ENCODE data around the gene KHDRBS1. TPM values are rescaled to one million over a fixed set of nuclear protein-coding genes. Genes with fewer than 3 reads are reported as not detected.

KHDRBS1 gene
- polyA plus RNA-seq, 3 donors, result 218 to 249 (median 237) TPM

Other genes with a start within 250 kb of the KHDRBS1 start
- 10 to 100 TPM; 13.5 to 18.2 (median 17.8) TPM for gene ADGRB2, start 249.5 kb upstream of the KHDRBS1 start, polyA plus RNA-seq (ENCODE audit: insufficient read length in 3 of 3)
- under 1 TPM; 0.14 to 0.84 (median 0.44) TPM for gene SPOCD1, start 197.8 kb upstream of the KHDRBS1 start, polyA plus RNA-seq (ENCODE audit: insufficient read length in 3 of 3)
- 100 to 1,000 TPM; 169 to 202 (median 195) TPM for gene PTP4A2, start 75.5 kb upstream of the KHDRBS1 start, polyA plus RNA-seq (ENCODE audit: insufficient read length in 3 of 3)
- 10 to 100 TPM; 20.4 to 24.0 (median 22.5) TPM for gene TMEM39B, start 59.1 kb downstream of the KHDRBS1 start, polyA plus RNA-seq (ENCODE audit: insufficient read length in 3 of 3)
- gene KPNA6, start 94.2 kb downstream of the KHDRBS1 start, polyA plus RNA-seq (ENCODE audit: insufficient read length in 3 of 3), result 10 to 100 TPM; 26.4 to 38.7 (median 38.0) TPM
- gene TXLNA, start 165.8 kb downstream of the KHDRBS1 start, polyA plus RNA-seq (ENCODE audit: insufficient read length in 3 of 3), result 10 to 100 TPM; 48.9 to 51.0 (median 49.2) TPM
- gene CCDC28B, start 186.7 kb downstream of the KHDRBS1 start, polyA plus RNA-seq (ENCODE audit: insufficient read length in 3 of 3), result 10 to 100 TPM; 26.7 to 29.5 (median 27.1) TPM
- 10 to 100 TPM in 1 of 3 donors, 1 to 10 TPM in 2; 6.6 to 11.4 (median 9.3) TPM for gene IQCC, start 191.8 kb downstream of the KHDRBS1 start, polyA plus RNA-seq (ENCODE audit: insufficient read length in 3 of 3)
- 1 to 10 TPM in 2 of 3 donors, under 1 TPM in 1; 0.60 to 2.2 (median 2.1) TPM for gene DCDC2B, start 195.2 kb downstream of the KHDRBS1 start, polyA plus RNA-seq (ENCODE audit: insufficient read length in 3 of 3)
- 10 to 100 TPM; 24.6 to 31.9 (median 28.2) TPM for gene TMEM234, start 208.5 kb downstream of the KHDRBS1 start, polyA plus RNA-seq (ENCODE audit: insufficient read length in 3 of 3)
- gene EIF3I, start 208.5 kb downstream of the KHDRBS1 start, polyA plus RNA-seq (ENCODE audit: insufficient read length in 3 of 3), result 100 to 1,000 TPM; 146 to 171 (median 152) TPM
- gene FAM167B, start 233.4 kb downstream of the KHDRBS1 start, polyA plus RNA-seq (ENCODE audit: insufficient read length in 3 of 3), result 10 to 100 TPM in 2 of 3 donors, 1 to 10 TPM in 1; 8.5 to 10.5 (median 10.3) TPM
- gene LCK, start 237.4 kb downstream of the KHDRBS1 start, polyA plus RNA-seq (ENCODE audit: insufficient read length in 3 of 3), result 1 to 10 TPM; 4.2 to 6.5 (median 5.0) TPM